ENCODE measurements around the gene ITGAD.

DNA sequence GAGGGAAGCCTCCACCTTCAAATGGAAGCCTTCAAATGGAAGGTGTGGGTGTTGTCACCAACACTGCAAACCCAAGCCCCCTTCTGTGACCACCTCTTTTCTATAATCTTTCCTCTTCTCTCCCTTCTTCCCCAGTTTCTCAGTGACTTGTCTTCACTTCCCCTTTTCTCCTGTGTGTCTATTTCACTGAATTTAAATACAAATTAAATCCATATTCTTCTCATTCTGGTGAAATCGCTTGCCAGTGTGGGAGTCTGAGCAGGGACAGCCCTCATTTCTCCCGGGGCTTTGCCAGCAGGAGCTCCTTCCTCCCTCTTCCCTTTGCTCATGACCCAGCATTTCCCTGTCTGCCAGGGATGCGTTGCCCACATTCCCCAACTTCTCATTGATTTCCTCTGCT lies 44.6 kb upstream of the ITGAD start:
- TF ChIP-seq, protein P1, sequence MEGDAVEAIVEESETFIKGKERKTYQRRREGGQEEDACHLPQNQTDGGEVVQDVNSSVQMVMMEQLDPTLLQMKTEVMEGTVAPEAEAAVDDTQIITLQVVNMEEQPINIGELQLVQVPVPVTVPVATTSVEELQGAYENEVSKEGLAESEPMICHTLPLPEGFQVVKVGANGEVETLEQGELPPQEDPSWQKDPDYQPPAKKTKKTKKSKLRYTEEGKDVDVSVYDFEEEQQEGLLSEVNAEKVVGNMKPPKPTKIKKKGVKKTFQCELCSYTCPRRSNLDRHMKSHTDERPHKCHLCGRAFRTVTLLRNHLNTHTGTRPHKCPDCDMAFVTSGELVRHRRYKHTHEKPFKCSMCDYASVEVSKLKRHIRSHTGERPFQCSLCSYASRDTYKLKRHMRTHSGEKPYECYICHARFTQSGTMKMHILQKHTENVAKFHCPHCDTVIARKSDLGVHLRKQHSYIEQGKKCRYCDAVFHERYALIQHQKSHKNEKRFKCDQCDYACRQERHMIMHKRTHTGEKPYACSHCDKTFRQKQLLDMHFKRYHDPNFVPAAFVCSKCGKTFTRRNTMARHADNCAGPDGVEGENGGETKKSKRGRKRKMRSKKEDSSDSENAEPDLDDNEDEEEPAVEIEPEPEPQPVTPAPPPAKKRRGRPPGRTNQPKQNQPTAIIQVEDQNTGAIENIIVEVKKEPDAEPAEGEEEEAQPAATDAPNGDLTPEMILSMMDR (conservative IDR thresholded peaks at IDR 0.05; ENCODE audit: low read length), result no peak
- no peak for TF ChIP-seq EZH2phosphoT487 (IDR thresholded peaks at IDR 0.05; ENCODE audit: borderline replicate concordance)

Data from Loucy (cell line).